Fibroblast of lung (primary cell): ENCODE data around the gene ARSG. TPM values are rescaled to one million over a fixed set of nuclear protein-coding genes. Genes with fewer than 3 reads are reported as not detected.

Experiments
- DNase-seq, 2 donors: peaks; one replicate each; pipeline versions ENCODE4 v3.0.0 to v3.0.0-alpha.2; 2010; ENCODE audit warnings: low read depth in 2 of 2
- H2AFZ ChIP-seq: 2 replicates; pipeline ENCODE4 v1.5.1; 2012; ENCODE audit warnings: low read length, control low read depth, inconsistent platforms
- H3K27ac ChIP-seq: 2 replicates; pipeline ENCODE4 v1.5.1; 2011; ENCODE audit warnings: low read length, control low read depth; ENCODE audit not compliant: insufficient read depth
- H3K27me3 ChIP-seq: 2 replicates; pipeline ENCODE4 v1.5.1; 2011; ENCODE audit warnings: mild to moderate bottlenecking, low read length; ENCODE audit not compliant: control insufficient read depth, insufficient read depth
- H3K36me3 ChIP-seq: 2 replicates; pipeline ENCODE4 v1.5.1; 2011; ENCODE audit warnings: low read length; ENCODE audit not compliant: control insufficient read depth, insufficient read depth
- H3K4me1 ChIP-seq: 2 replicates; pipeline ENCODE4 v1.5.1; 2011; ENCODE audit warnings: low read length; ENCODE audit not compliant: control insufficient read depth, insufficient read depth; ENCODE audit errors: extremely low read depth
- H3K4me2 ChIP-seq: 2 replicates; pipeline ENCODE4 v1.5.1; 2011; ENCODE audit warnings: low read length, control low read depth; ENCODE audit not compliant: insufficient read depth; ENCODE audit errors: extremely low read depth
- H3K4me3 ChIP-seq, 4 experiments: fragments of 200-600 bp in 1 of 4; sonication (generic) in 1 of 4; replicated peaks in 1 of 4; 2 replicates each; pipeline ENCODE4 v1.5.1; 2011 to 2016; ENCODE audit warnings: low read length in 4 of 4, low read depth in 3 of 4, mild to moderate bottlenecking in 3 of 4, control low read depth in 2 of 4, inconsistent platforms in 1 of 4, mixed read lengths in 1 of 4; ENCODE audit not compliant: insufficient read depth in 1 of 4; ENCODE audit errors: control extremely low read depth in 1 of 4
- H3K79me2 ChIP-seq: 2 replicates; pipeline ENCODE4 v1.5.1; 2012; ENCODE audit warnings: mild to moderate bottlenecking, low read length, inconsistent platforms; ENCODE audit not compliant: control insufficient read depth, insufficient read depth
- H3K9ac ChIP-seq: 2 replicates; pipeline ENCODE4 v1.5.1; 2011; ENCODE audit warnings: mild to moderate bottlenecking, low read length, control low read depth; ENCODE audit not compliant: insufficient read depth
- H3K9me3 ChIP-seq: 2 replicates; pipeline ENCODE4 v1.5.1; 2012; ENCODE audit warnings: low read depth, low read length; ENCODE audit not compliant: control insufficient read depth, insufficient read depth
- H4K20me1 ChIP-seq: 2 replicates; pipeline ENCODE4 v1.5.1; 2011; ENCODE audit warnings: low read length; ENCODE audit not compliant: control insufficient read depth, insufficient read depth; ENCODE audit errors: extremely low read depth
- EZH2 ChIP-seq: IDR thresholded peaks from 2 replicates; pipeline ENCODE4 v1.5.1; 2012; ENCODE audit warnings: low read length, control low read depth, mild to moderate bottlenecking; ENCODE audit errors: missing control alignments
- polyA plus RNA-seq, 2 donors: library from polyadenylated mRNA; depleted of rRNA in 1 of 2; stranded (reverse) in 1 of 2; unstranded in 1 of 2; fragments of >200 nt; gene quantifications; 2 replicates each; pipeline ENCODE4 v1.2.1, GENCODE V29; 2011 to 2012; ENCODE audit warnings: missing spikeins in 1 of 2
- total RNA-seq: library from RNA; depleted of rRNA; stranded (reverse); fragments of >200 nt; gene quantifications from 2 replicates; pipeline ENCODE4 v1.2.1, GENCODE V29; 2014
- TF ChIP-seq, protein P1 (sequence below), 2 donors: IDR thresholded peaks in 1 of 2; conservative IDR thresholded peaks in 1 of 2; 1 replicate in 1 of 2; 2 replicates in 1 of 2; pipeline ENCODE4 v1.5.1; 2011 to 2012; ENCODE audit warnings: low read length in 2 of 2, control low read depth in 1 of 2, inconsistent platforms in 1 of 2, low read depth in 1 of 2, mild to moderate bottlenecking in 1 of 2

The ARSG gene
- total and polyA plus RNA-seq, 2 donors (not counting 1 experiment from before 2014, with no cell fraction given) = 3.5 to 8.1 TPM

DNA sequence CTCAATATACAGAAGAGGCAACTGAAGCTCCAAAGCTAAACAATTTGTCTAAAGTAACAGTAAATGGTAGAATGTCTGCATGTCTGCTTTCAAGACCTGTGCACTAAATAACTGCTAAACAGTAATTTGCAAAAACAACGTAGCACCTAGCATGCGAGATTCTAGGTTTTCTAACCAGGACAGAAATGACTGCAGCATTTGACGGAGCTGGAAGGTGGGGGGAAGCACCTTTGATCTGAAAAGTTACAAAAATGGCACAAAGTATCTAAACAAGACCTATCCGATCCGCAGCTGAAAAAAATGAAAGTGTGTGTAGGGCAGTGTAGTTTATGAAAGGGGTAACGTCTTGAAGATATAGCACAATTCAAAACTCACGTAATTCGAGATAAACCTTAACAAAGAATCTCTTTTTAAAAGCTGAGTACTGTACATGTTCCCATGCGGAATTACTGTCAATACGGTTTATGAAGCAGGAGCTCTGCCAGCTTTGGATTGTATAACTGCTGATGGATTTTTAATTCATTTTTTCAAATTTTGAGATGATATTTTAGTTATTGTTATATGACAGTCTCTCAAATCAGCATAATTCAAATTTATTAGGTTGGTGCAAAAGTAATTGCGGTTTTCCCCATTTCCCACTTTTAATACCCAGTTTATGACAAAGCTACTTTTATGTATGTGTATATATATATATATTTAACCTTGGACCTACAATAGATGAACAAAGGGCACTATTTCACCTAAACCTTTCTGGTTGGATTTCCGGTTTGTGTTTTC, 167.2 kb downstream of the ARSG start:
- H3K79me2 ChIP-seq = peaks cover 15% of the 10 kb centered on the region
- peak overlapping the region; percentile 72 for H3K27ac ChIP-seq
- no peaks in the 10 kb centered on the region for H4K20me1 ChIP-seq
- TF ChIP-seq, protein P1, sequence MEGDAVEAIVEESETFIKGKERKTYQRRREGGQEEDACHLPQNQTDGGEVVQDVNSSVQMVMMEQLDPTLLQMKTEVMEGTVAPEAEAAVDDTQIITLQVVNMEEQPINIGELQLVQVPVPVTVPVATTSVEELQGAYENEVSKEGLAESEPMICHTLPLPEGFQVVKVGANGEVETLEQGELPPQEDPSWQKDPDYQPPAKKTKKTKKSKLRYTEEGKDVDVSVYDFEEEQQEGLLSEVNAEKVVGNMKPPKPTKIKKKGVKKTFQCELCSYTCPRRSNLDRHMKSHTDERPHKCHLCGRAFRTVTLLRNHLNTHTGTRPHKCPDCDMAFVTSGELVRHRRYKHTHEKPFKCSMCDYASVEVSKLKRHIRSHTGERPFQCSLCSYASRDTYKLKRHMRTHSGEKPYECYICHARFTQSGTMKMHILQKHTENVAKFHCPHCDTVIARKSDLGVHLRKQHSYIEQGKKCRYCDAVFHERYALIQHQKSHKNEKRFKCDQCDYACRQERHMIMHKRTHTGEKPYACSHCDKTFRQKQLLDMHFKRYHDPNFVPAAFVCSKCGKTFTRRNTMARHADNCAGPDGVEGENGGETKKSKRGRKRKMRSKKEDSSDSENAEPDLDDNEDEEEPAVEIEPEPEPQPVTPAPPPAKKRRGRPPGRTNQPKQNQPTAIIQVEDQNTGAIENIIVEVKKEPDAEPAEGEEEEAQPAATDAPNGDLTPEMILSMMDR (conservative IDR thresholded peaks at IDR 0.05 in 1 of 2, IDR thresholded peaks at IDR 0.05 in 1 of 2; ENCODE audit: low read depth in 1 of 2, low read length in 2 of 2) = no peak
- TF ChIP-seq EZH2 = no peak
- H3K4me3 ChIP-seq = peak overlapping the region; percentile 51 to 75 (median 62)
- no peak for DNase-seq
- H3K27me3 ChIP-seq = no peaks in the 10 kb centered on the region
- H3K9me3 ChIP-seq = no peaks in the 10 kb centered on the region
- H3K9ac ChIP-seq = peak overlapping the region; percentile 62
- peak overlapping the region; percentile 4 for H2AFZ ChIP-seq
- H3K4me2 ChIP-seq = peak overlapping the region; percentile 98
- H3K36me3 ChIP-seq = no peaks in the 10 kb centered on the region
- peaks cover 8% of the 10 kb centered on the region for H3K4me1 ChIP-seq

DNA sequence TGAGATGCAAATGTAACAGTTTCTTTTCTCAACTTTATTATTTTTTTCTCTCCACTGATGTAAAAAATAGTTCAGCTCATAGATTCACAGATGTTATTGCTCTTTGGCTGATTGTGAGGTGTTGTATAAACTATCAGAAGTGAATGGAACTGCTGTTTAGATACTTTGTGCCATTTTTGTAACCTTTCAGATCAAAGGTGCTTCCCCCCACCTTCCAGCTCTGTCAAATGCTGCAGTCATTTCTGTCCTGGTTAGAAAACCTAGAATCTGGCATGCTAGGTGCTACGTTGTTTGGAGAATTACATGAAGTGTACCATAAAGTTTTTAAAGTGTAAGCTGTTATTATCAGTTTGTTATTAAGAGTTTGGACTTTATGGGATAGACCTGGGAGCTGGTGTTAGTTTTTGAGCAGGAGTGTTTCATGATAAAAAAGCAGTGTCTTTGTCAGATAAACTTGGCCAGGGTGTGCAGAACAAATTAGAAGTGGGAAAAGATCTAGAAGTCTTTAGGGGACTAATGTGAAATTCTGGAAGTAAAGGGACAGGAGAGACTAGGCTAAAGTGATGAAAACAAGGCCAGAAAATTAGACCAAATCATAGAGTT, 167.8 kb downstream of the ARSG start:
- Histone ChIP-seq H3K4me2 (no peak overlapping the region), H3K27me3 (no peaks in the 10 kb centered on the region), H4K20me1 (no peaks in the 10 kb centered on the region), H3K9me3 (no peaks in the 10 kb centered on the region), H3K4me3 (no peak overlapping the region), H3K79me2 (peaks cover 10% of the 10 kb centered on the region), H3K36me3 (no peaks in the 10 kb centered on the region), H3K27ac (no peak overlapping the region), H3K4me1 (peaks cover 8% of the 10 kb centered on the region), H2AFZ (no peak overlapping the region), H3K9ac (no peak overlapping the region)
- no peak for TF ChIP-seq EZH2
- TF ChIP-seq, protein P1 (conservative IDR thresholded peaks at IDR 0.05 in 1 of 2, IDR thresholded peaks at IDR 0.05 in 1 of 2; ENCODE audit: low read depth in 1 of 2, low read length in 2 of 2) = no peak
- no peak for DNase-seq

DNA sequence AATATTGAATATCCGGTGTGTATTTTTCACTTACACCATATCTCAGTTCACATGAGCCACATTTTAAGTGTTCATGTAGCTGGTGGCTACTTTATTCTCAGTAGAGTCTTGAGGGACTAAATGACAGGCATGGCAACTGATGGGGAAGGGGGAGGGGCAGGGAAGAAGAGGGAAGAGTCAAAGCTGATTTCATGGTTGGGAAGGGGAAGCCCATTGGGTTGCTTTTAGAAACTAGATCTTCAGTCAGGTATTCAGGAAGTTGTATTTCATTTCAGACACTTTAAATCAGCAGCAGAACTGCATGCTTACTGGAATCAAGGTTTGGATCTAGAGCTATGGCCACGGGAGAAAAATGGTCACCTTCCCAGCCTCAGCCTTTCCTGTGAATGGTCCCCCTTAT, 168.9 kb downstream of the ARSG start:
- Histone ChIP-seq H3K4me1 (peaks cover 4% of the 10 kb centered on the region), H2AFZ (no peak overlapping the region), H3K9ac (no peak overlapping the region), H3K4me3 (no peak overlapping the region), H3K4me2 (no peak overlapping the region), H3K36me3 (no peaks in the 10 kb centered on the region), H3K27me3 (no peaks in the 10 kb centered on the region), H3K79me2 (peaks cover 2% of the 10 kb centered on the region), H4K20me1 (no peaks in the 10 kb centered on the region), H3K9me3 (no peaks in the 10 kb centered on the region), H3K27ac (no peak overlapping the region)
- DNase-seq = no peak
- TF ChIP-seq, protein P1 (conservative IDR thresholded peaks at IDR 0.05 in 1 of 2, IDR thresholded peaks at IDR 0.05 in 1 of 2; ENCODE audit: low read depth in 1 of 2, low read length in 2 of 2) = no peak
- TF ChIP-seq EZH2 = no peak
